Hindlimb muscle (tissue), 1 donor: ENCODE results near the gene CHD3. TPM values are rescaled to one million over a fixed set of nuclear protein-coding genes. Genes with fewer than 3 reads are reported as not detected.
A peak's percentile ranks its signal among the peaks of the same experiment; 100 is the strongest.
"Not testable (repeated sequence)": the region's sequence is repeated elsewhere in the genome, so short reads cannot be mapped to it uniquely, and the experiment has no call there.

ENCODE experiments used
- DNase-seq: peaks from one replicate; pipeline ENCODE4 v3.0.0-alpha.2; 2013
- polyA plus RNA-seq: library from polyadenylated mRNA; unstranded; fragments of 120-200 nt; gene quantifications from one replicate; pipeline ENCODE4 v1.2.1, GENCODE V29; 2013; ENCODE audit not compliant: insufficient read length

Gene CHD3
- polyA plus RNA-seq, 1 donor: 60.9 TPM

DNA sequence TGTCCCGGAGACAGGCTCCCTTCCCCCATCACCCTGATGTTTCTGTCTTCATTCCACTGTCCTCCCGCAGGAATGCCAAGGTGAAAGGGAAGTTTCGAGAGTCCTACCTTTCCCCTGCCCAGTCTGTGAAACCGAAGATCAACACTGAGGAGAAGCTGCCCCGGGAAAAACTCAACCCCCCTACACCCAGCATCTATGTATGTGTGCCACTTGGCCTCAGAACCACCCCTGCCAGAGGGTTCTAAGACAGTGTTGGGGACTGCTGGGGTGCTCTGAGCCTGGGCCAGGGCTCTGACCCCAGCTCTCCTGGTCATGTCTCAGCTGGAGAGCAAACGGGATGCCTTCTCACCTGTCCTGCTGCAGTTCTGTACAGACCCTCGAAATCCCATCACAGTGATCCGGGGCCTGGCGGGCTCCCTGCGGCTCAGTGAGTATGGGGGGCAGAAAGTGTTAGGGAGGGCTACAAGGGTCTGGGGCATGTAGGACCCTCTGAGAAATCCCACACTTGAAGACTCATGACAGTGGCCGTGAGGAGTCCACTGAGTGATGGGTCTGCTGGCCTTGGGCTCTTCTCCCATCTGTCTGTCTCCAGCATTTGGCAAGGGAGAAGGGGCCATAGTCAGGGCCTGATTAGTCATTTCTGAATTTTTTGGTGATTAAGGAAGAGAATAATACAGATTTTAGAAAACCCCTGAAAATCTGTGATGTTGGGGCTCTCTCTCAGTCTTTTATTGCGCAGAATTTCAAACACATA lies 38.7 kb upstream of the CHD3 start:
- DNase-seq: no peak

DNA sequence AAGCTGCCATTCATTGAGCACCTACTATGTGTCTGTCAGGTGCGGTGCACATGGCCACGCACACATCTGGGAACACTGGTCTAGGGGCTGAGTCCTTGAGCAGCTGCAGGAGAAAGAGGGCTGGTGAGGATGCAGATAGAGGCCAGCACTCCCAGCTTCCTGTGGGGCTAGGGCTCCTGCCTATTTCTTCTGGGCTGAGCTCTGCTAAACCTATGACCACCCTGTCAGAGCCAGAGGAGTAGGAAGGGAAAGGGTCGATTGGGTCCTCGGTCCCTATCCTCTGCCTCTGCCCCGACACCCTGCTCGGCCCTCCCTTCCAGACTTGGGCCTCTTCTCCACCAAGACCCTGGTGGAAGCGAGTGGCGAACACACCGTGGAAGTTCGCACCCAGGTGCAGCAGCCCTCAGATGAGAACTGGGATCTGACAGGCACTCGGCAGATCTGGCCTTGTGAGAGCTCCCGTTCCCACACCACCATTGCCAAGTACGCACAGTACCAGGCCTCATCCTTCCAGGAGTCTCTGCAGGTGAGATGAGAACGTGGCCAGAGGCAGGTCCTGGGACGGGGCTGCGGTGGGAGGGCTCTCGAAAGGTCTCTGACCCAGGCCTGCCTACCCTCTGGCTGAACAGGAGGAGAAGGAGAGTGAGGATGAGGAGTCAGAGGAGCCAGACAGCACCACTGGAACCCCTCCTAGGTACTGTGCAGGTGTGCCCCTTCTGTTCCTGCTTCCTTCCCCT lies 37.7 kb upstream of the CHD3 start:
- DNase-seq: no peak

DNA sequence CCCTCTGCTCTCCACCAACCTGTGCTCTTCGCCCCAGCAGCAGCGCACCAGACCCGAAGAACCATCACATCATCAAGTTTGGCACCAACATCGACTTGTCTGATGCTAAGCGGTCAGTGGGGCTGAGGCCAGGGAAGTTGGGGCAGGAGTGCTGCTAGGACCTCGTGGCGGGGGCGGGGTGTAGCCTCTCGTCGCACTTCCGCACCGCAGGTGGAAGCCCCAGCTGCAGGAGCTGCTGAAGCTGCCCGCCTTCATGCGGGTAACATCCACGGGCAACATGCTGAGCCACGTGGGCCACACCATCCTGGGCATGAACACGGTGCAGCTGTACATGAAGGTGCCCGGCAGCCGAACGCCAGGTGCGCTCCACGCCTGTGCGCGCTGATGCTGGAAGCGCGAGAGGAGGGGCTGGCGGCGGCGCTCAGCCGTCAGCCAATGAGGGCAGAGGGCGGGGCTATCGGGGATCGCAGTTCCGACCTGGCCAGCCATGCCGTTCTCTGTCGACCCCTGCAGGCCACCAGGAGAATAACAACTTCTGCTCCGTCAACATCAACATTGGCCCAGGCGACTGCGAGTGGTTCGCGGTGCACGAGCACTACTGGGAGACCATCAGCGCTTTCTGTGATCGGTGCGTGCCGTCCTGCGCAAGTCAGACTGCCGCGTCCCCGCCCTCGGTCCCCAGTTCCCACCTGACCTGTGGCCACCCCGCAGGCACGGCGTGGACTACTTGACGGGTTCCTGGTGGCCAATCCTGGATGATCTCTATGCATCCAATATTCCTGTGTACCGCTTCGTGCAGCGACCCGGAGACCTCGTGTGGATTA lies 36.9 kb upstream of the CHD3 start:
- DNase-seq: peak; percentile 90

DNA sequence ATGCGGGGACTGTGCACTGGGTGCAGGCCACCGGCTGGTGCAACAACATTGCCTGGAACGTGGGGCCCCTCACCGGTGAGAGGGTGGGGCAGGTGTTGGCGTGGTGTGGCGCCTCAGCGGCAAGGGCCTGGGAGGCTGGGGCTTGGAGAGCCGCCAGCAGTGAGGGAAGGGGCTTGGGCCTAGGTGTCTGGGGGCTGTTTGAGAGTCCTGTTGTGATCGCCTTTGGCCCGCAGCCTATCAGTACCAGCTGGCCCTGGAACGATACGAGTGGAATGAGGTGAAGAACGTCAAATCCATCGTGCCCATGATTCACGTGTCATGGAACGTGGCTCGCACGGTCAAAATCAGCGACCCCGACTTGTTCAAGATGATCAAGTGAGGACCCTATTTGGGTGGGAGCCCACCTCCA lies 36.3 kb upstream of the CHD3 start:
- DNase-seq: no peak

DNA sequence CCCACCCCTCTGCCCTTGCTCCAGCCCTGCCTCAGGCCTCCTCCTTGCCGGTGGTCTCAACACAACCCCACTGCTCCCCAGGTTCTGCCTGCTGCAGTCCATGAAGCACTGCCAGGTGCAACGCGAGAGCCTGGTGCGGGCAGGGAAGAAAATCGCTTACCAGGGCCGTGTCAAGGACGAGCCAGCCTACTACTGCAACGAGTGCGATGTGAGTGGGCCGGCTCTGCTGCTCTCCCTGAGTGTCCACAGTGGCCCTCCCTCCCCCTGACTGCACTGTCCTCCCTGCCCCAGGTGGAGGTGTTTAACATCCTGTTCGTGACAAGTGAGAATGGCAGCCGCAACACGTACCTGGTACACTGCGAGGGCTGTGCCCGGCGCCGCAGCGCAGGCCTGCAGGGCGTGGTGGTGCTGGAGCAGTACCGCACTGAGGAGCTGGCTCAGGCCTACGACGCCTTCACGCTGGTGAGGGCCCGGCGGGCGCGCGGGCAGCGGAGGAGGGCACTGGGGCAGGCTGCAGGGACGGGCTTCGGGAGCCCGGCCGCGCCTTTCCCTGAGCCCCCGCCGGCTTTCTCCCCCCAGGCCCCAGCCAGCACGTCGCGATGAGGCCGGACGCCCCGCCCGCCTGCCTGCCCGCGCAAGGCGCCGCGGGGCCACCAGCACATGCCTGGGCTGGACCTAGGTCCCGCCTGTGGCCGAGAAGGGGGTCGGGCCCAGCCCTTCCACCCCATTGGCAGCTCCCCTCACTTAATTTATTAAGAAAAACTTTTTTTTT lies 35.5 kb upstream of the CHD3 start:
- no peak for DNase-seq

DNA sequence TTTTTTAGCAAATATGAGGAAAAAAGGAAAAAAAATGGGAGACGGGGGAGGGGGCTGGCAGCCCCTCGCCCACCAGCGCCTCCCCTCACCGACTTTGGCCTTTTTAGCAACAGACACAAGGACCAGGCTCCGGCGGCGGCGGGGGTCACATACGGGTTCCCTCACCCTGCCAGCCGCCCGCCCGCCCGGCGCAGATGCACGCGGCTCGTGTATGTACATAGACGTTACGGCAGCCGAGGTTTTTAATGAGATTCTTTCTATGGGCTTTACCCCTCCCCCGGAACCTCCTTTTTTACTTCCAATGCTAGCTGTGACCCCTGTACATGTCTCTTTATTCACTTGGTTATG lies 34.9 kb upstream of the CHD3 start:
- DNase-seq: no peak

DNA sequence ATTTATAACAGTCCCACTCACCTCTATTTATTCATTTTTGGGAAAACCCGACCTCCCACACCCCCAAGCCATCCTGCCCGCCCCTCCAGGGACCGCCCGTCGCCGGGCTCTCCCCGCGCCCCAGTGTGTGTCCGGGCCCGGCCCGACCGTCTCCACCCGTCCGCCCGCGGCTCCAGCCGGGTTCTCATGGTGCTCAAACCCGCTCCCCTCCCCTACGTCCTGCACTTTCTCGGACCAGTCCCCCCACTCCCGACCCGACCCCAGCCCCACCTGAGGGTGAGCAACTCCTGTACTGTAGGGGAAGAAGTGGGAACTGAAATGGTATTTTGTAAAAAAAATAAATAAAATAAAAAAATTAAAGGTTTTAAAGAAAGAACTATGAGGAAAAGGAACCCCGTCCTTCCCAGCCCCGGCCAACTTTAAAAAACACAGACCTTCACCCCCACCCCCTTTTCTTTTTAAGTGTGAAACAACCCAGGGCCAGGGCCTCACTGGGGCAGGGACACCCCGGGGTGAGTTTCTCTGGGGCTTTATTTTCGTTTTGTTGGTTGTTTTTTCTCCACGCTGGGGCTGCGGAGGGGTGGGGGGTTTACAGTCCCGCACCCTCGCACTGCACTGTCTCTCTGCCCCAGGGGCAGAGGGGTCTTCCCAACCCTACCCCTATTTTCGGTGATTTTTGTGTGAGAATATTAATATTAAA lies 34.4 kb upstream of the CHD3 start:
- no peak for DNase-seq

DNA sequence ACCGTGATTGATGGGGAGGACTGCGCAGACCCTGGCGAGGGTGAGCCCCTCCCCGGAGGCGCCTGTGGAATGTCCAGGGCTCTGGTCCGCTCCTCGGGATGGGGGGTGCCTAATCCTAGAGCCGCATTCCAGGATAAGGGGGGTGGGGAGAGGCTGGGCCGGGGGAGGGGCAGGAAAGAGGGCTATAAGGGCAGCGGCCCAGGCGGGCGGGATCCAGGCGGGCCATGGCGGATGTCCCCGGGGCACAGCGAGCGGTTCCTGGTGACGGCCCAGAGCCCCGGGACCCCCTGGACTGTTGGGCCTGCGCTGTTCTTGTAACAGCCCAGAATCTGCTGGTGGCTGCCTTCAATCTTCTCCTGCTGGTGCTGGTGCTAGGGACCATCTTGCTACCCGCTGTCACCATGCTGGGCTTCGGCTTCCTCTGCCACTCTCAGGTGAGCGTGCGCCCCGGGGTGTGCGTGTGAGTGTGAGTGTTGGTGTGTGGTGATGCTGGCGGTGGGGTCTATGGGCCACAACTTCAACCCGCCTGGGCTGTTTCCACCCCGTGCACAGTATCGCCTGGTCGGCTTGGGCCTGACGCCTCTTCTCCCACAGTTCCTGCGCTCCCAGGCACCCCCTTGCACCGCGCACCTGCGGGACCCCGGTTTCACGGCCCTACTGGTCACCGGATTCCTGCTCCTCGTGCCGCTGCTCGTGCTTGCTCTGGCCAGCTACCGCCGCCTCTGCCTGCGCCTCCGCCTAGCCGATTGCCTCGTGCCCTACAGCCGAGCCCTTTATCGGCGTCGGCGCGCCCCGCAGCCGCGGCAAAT lies 33.5 kb upstream of the CHD3 start, which contains the start of gene TMEM88:
TSS of gene TMEM88 (plus strand) at position 216 of the 809 bp plus-strand sequence. CDS start at position 225, 9 bp downstream.
- no peak for DNase-seq

DNA sequence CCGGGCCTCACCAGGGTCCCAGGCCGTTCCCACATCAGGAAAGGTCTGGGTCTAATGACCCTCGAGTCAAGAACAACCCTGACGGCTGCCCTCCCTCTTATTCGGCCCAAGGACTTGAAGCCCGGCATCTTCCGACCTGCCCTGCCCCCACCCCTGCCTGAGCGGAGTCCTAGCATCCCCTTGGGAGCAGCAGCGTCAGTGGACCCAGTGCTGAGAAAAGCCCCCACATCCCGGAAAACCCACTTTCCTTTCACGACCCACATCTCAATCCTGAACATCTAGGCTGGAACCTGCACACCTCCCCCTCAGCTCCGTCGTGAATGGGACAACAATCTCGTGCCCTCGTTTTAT lies 33.0 kb upstream of the CHD3 start:
- DNase-seq: no peak

DNA sequence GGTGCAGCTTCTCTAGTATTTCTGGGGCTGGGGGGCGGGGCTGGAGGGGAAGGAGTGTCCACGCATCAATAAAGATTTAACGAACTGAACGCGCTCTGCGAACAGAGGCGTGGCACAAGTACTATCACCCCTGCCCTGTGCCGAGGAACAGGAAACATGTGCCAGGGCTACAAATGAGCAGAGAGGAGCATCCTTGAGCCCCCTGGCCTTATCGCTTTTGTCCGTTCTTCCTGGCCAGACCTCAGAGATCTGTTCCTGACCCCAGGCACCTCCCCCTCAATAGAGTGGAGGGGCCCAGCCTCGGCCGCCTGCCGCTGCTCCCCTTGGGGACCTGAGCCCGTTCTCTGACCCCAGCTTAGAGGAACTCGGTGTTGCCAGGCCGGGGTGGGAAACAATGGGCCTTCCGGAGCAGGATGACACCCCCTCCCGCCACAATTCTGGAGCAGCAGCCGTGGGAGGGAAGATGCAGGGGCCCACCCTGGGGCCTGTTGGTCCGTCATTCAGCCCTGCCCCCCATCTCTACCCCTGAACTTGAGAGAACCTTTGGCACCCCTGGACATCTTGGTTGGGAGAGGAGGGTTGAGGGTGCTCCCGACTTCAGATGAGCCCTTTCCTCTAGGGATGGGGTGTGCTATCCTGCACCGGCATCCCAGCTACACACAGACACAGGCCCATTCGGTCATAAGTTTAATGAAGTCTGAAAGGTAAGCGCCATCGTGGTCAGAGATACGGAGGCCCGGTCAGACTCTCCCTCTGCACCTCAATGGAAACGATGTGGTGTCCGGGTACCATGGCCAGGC lies 32.4 kb upstream of the CHD3 start:
- peak; percentile 58 for DNase-seq

DNA sequence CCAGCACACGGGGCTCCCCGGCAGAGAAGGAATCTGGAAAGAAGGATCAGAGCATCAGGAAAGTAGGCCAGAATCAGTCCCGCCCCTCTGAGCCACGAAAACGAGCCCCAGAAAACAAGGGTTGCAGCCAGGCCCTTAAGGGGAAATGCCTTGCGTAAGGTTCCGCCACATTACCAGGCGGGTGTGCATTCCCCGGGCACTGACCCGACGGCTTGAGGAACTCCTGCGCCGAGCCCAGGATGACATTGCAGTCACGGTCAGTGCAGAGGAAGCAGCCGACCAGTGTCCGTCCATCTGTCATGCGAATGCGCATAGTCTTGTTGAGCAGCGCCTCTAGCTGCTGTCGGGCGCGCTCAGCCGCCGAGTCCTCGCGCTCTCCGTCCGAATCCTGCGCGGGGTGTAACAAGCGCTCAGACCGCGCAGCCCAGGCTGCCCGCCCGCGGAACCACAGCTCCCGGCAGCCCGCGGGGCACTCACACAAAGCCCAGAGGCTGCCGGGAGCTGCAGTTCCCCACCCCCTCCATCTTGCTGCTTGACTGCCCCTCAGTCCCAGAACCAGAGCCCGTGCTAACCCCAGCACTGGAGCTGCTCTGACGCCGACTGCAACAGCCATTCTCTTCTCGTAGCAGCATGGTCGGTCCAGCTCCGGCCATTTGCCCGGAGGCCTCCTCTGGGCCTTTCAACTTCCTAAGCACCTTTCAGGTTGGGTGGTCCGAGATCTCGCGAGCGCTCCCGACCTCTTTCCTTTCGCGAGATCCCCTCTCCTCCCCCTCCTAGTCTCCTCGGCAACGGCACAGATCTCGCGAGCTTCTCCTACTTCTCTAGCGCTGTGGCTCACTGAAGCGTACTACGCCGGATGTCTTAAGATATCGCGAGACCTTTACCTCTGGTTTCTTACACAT lies 31.5 kb upstream of the CHD3 start, which contains the start of gene NAA38:
TSS of gene NAA38 (minus strand) at position 749 of the 902 bp plus-strand sequence. CDS start at position 653, 96 bp downstream.
- DNase-seq: peak; percentile 99

DNA sequence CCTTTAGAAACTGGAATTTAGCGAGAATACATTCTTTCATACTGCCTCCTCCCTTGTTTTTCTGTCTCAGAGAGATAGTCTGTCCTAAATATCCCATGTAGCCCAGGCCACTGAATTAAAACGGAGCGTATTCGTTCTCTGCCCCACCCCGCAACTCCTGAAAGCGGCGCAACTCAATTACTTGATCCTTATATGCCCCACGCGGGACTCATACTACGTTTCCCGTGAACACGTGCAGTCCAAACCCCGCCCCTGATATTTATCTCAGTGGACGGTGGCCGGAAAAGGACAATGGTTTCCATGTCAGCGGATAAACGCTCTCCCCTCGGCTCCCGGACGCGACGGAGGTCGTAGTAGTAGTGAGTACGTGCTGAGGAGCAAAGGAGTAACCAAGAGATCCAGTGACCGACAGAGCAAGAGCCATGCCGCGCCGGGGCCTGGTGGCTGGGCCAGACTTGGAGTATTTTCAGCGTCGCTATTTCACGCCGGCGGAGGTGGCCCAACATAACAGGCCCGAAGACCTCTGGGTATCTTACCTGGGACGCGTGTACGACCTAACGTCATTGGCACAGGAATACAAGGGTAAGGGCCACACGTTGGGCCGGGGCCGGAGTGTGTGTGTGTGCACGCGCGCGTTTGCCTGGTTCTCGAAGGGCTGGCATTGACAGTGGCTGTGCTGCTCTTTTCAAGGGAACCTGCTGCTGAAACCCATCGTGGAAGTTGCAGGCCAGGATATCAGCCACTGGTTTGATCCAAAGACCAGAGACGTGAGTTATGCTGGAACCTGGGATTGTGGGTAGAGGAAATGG lies 30.7 kb upstream of the CHD3 start, which contains the start of gene CYB5D1:
TSS of gene CYB5D1 (plus strand) at position 291 of the 809 bp plus-strand sequence. CDS start at position 423, 132 bp downstream.
- peak; percentile 93 for DNase-seq

DNA sequence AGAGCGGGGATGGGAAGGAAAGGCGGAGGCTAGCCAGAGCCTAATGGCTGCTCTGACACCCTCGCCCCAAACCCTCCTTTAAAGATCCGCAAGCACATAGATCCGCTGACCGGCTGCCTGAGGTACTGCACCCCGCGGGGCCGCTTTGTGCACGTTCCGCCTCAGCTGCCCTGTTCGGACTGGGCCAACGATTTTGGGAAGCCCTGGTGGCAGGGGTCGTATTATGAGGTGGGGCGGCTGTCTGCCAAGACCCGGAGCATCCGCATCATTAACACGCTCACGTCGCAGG lies 30.1 kb upstream of the CHD3 start:
- DNase-seq: no peak

DNA sequence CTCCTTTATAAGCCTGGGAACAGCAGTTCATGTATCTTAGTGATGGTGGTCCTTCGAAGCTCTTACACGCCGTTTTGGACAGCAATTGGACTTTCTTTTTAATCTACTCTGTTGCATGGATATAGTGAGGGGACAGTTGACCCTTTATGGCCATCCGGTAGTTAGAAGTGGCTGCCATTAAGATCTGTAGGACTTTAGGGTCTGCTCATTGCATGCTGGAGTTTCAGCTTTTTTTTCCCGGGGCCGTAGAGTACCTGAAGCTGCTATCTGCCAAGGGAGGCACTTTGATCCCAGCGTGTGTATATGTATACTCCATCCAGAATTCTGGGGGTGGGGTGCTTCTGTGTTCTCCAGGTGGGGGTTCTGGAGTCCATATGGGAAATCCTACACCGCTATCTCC lies 29.6 kb upstream of the CHD3 start:
- no peak for DNase-seq

DNA sequence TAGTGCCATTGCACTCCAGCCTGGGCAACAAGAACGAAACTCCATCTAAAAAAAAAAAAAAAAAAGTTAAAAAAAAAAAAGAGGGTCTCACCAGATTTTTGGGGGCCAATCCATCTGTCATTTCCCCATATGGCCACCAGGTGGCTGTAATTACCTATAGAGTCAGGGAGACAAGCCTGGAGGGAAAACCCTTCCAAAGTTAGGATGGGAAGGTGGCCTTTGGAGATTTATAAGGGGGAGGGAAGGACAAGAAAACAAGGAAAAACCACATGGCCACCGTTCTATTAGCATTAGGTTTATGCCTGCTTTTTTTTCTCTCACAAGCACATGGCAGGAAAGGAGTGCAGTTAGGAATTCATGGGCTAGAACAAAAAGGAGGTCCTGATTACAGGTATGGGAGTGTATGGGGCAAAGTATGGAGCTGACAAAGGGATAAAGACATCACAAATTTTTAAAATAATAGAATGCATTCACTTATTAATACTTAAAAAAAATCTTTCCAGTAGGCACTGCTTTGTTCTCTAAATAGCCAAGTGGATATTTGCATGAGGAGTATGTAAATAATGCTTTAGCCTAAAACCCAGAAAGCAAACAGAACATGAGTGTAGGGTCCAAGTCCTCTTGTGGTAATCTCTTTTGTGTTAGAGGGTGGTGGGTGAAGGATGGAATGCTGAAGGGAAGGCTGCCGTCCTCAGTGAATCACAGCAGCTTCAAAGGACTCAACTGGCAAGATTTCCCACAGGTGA lies 25.7 kb upstream of the CHD3 start:
- DNase-seq: no peak

DNA sequence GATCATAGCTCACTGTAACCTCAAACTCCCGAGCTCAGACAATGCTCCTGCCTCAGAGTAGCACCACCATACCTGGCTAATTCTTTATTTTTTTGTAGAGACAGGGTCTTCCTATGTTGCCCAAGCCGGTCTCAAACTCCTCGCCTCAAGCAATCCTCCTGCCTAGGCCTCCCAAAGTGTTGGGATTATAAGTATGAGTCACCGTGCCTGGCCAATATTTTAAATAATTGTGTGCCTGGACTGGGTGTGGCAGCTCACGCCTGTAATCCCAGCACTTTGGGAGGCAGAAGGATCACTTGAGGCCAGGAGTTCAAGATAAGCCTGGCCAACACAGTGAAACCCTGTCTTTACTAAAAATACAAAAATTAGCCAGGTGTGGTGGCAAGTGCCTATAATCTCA lies 24.2 kb upstream of the CHD3 start:
- DNase-seq: not testable (repeated sequence)

DNA sequence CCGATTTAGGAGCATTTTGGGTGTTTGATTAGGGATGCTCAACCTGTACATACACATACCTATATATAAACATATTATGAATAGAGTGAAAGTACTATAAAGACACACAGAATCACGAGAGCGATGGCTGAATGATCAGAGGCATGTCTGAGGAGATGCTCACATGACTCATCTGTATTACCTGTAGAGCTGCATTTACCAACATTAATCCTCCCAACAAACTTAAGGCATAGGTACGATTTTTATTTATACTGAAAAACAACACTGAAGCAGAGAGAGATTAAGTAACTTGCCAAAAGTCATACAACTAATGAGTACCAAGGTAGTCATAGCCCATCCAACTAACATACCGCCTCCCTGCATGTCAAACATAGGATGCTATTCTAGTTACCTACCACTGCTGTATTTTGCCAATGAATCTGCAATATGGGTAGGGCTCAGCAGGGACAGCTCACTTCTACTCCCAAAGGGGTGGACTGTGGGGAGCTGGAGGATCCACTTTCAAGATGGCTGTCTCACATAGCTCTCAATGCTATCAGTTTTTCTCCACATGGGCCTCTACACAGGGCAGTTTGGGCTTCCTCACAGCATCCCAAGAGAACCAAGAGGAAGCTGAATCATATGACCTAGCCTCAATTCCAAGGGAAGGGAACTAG lies 23.5 kb upstream of the CHD3 start:
- no peak for DNase-seq
